MCF 10A (cell line): Measurements from ENCODE around the gene PRAMEF1. TPM values are rescaled to one million over a fixed set of nuclear protein-coding genes. Genes with fewer than 3 reads are reported as not detected.

Experiments used
- BruUV-seq: library from RNA; stranded (reverse); fragments of 400-500 nt; replicated peaks from 2 replicates; lab custom pipeline; 2021; lab: Mats Ljungman, UMichigan
- CTCF ChIA-PET: fragments of 300-600 bp; sonication (Branson Sonifier 250); formaldehyde crosslinking; extraction: SDS; loops from one replicate; lab custom pipeline; 2021; ENCODE audit warnings: antibody characterized with exemption, inconsistent platforms; lab: Yijun Ruan, JAX
- POLR2A ChIA-PET: fragments of 300-600, 350-650 bp; sonication (Branson Sonifier 250); formaldehyde crosslinking; extraction: SDS; loops from one replicate; lab custom pipeline; 2020; ENCODE audit warnings: antibody characterized with exemption, inconsistent platforms; lab: Yijun Ruan, JAX
- DNase-seq: peaks from one replicate; pipeline ENCODE4 v3.0.0-alpha.2; 2018; ENCODE audit not compliant: unreplicated experiment
- H3K27ac Mint-ChIP-seq: one replicate; pipeline ENCODE4 v1.8.0; 2022; ENCODE audit warnings: mild to moderate bottlenecking, low read depth, mixed read lengths; ENCODE audit not compliant: unreplicated experiment
- H3K27me3 Mint-ChIP-seq: one replicate; pipeline ENCODE4 v1.8.0; 2022; ENCODE audit warnings: mixed read lengths; ENCODE audit not compliant: insufficient read depth, unreplicated experiment
- H3K36me3 Mint-ChIP-seq: one replicate; pipeline ENCODE4 v1.8.0; 2022; ENCODE audit warnings: mild to moderate bottlenecking, moderate library complexity, mixed read lengths; ENCODE audit not compliant: insufficient read depth, unreplicated experiment
- H3K4me1 Mint-ChIP-seq: one replicate; pipeline ENCODE4 v1.8.0; 2022; ENCODE audit warnings: mixed read lengths; ENCODE audit not compliant: insufficient read depth, unreplicated experiment
- H3K4me3 Mint-ChIP-seq: one replicate; pipeline ENCODE4 v1.8.0; 2022; ENCODE audit warnings: mild to moderate bottlenecking, moderate library complexity, mixed read lengths; ENCODE audit not compliant: unreplicated experiment
- H3K9me3 Mint-ChIP-seq: one replicate; pipeline ENCODE4 v1.8.0; 2022; ENCODE audit warnings: mixed read lengths; ENCODE audit not compliant: unreplicated experiment
- CTCF ChIP-seq: fragments of 200-600 bp; IDR thresholded peaks from one replicate; pipeline ENCODE4 v1.8.0; 2022; ENCODE audit warnings: antibody characterized with exemption, mild to moderate bottlenecking; ENCODE audit not compliant: unreplicated experiment
- intact Hi-C: fragments of 100-400 bp; cut with micrococcal nuclease; formaldehyde crosslinking; loops from 2 replicates; pipeline ENCODE4 v1.14.1; 2022
- total RNA-seq: library from RNA; stranded (reverse); gene quantifications from 2 replicates; pipeline ENCODE4 v1.2.3, GENCODE V29; 2022

Gene PRAMEF1
- total RNA-seq, 1 experiment from 2014 or later = not detected

- ChIA-PET CTCF (no interaction called here), POLR2A (interaction anchor here (0.6 kb wide), 1 partner anchor 783 kb away, joined by 3 read pairs; no protein-coding TSS in a partner anchor)
- DNase-seq = no peak
- no peak for TF ChIP-seq CTCF
- H3K4me1 Mint-ChIP-seq = no peaks in the 10 kb centered on the region
- H3K9me3 Mint-ChIP-seq = no peaks in the 10 kb centered on the region
- intact Hi-C loops = no loop called here
- no peak overlapping the region for H3K4me3 Mint-ChIP-seq
- no peaks in the 10 kb centered on the region for H3K36me3 Mint-ChIP-seq
- peaks cover 72% of the 10 kb centered on the region for H3K27me3 Mint-ChIP-seq
- no peak overlapping the region for H3K27ac Mint-ChIP-seq
- no TSS peak for BruUV-seq
Observed at GRCh38 chr1:12763479-12763878, 27.7 kb upstream of the PRAMEF1 start.

GRCh38 chr1:12764016-12764415, 27.2 kb upstream of the PRAMEF1 start:
- BruUV-seq = no TSS peak
- no peaks in the 10 kb centered on the region for H3K4me1 Mint-ChIP-seq
- intact Hi-C loops = no loop called here
- H3K27ac Mint-ChIP-seq = no peak overlapping the region
- TF ChIP-seq CTCF = no peak
- no peaks in the 10 kb centered on the region for H3K9me3 Mint-ChIP-seq
- H3K36me3 Mint-ChIP-seq = no peaks in the 10 kb centered on the region
- H3K4me3 Mint-ChIP-seq = no peak overlapping the region
- ChIA-PET CTCF (interaction anchor here (1.1 kb wide), 1 partner anchor 11 kb away, joined by 4 read pairs; no protein-coding TSS in a partner anchor), POLR2A (no interaction called here)
- peaks cover 70% of the 10 kb centered on the region for H3K27me3 Mint-ChIP-seq
- no peak for DNase-seq

GRCh38 chr1:12769031-12769430, 22.2 kb upstream of the PRAMEF1 start:
- ChIA-PET CTCF (no interaction called here), POLR2A (no interaction called here)
- no peak for TF ChIP-seq CTCF
- Mint-ChIP-seq H3K9me3 (no peaks in the 10 kb centered on the region), H3K4me3 (no peak overlapping the region), H3K27ac (no peak overlapping the region), H3K36me3 (no peaks in the 10 kb centered on the region), H3K27me3 (peaks cover 75% of the 10 kb centered on the region), H3K4me1 (no peaks in the 10 kb centered on the region)
- BruUV-seq = no TSS peak
- intact Hi-C loops = no loop called here
- no peak for DNase-seq

- Mint-ChIP-seq H3K4me1 (no peaks in the 10 kb centered on the region), H3K27me3 (peaks cover 78% of the 10 kb centered on the region)
- intact Hi-C loops = no loop called here
Observed at GRCh38 chr1:12769976-12770505, 21.2 kb upstream of the PRAMEF1 start.

More at GRCh38 chr1:12769976-12770505, 21.2 kb upstream of the PRAMEF1 start:
- no TSS peak for BruUV-seq
- no peaks in the 10 kb centered on the region for H3K9me3 Mint-ChIP-seq
- H3K36me3 Mint-ChIP-seq = no peaks in the 10 kb centered on the region
- DNase-seq = no peak
- TF ChIP-seq CTCF = no peak
- ChIA-PET POLR2A (no interaction called here), CTCF (no interaction called here)
- H3K4me3 Mint-ChIP-seq = no peak overlapping the region
- H3K27ac Mint-ChIP-seq = no peak overlapping the region
